Colonic mucosa (tissue), 4 donors: ENCODE data around the gene EPN2. TPM values are rescaled to one million over a fixed set of nuclear protein-coding genes. Genes with fewer than 3 reads are reported as not detected.
"Not testable (repeated sequence)": the region's sequence is repeated elsewhere in the genome, so short reads cannot be mapped to it uniquely, and the experiment has no call there.

Experiments
- DNase-seq: peaks from one replicate; pipeline ENCODE4 v3.0.0-alpha.2; 2020
- H3K27ac ChIP-seq: fragments of 200-600 bp; one replicate; pipeline ENCODE4 v1.8.0; 2021
- H3K27me3 ChIP-seq: fragments of 200-600 bp; one replicate; pipeline ENCODE4 v1.8.0; 2021
- H3K36me3 ChIP-seq: fragments of 200-600 bp; one replicate; pipeline ENCODE4 v1.8.0; 2021
- H3K4me1 ChIP-seq: fragments of 200-600 bp; one replicate; pipeline ENCODE4 v1.8.0; 2021; ENCODE audit warnings: mild to moderate bottlenecking
- H3K4me3 ChIP-seq: fragments of 200-600 bp; one replicate; pipeline ENCODE4 v1.8.0; 2021
- H3K9ac ChIP-seq, 2 donors: one replicate each; pipeline ENCODE4 v1.7.0; 2013; ENCODE audit warnings: control low read depth in 2 of 2, low read depth in 2 of 2, low read length in 2 of 2
- H3K9me3 ChIP-seq: fragments of 200-600 bp; one replicate; pipeline ENCODE4 v1.8.0; 2021
- intact Hi-C: fragments of 100-400 bp; cut with DNase I; formaldehyde crosslinking; loops from one replicate; pipeline ENCODE4 v1.14.1; 2022
- total RNA-seq, 2 donors: library from RNA; stranded (reverse); fragmentation: NEBNext Ultra II Directional in 1 of 2; extraction: Animal tissue kit (Norgen Biotek cat#: 25700) in 1 of 2; gene quantifications; one replicate each; pipeline ENCODE4 v1.2.1, GENCODE V29; 2021
- TF ChIP-seq, protein P1 (sequence below): fragments of 200-600 bp; IDR thresholded peaks from one replicate; pipeline ENCODE4 v1.8.0; 2022; ENCODE audit warnings: antibody characterized with exemption, mild to moderate bottlenecking
- donor health status: healthy.
- donor health status: DM: no; HTN: no; CAD: no.
- donor health status: DM: no; HTN: no; CAD: no.

The EPN2 gene
- total RNA-seq, 2 donors from 2014 or later = 34.7 to 36.3 TPM

GRCh38 chr17:19271780-19272357 lies 34.7 kb downstream of the EPN2 start:
- DNase-seq = no peak
- H3K36me3 ChIP-seq = no peaks in the 10 kb centered on the region
- TF ChIP-seq, protein P1, sequence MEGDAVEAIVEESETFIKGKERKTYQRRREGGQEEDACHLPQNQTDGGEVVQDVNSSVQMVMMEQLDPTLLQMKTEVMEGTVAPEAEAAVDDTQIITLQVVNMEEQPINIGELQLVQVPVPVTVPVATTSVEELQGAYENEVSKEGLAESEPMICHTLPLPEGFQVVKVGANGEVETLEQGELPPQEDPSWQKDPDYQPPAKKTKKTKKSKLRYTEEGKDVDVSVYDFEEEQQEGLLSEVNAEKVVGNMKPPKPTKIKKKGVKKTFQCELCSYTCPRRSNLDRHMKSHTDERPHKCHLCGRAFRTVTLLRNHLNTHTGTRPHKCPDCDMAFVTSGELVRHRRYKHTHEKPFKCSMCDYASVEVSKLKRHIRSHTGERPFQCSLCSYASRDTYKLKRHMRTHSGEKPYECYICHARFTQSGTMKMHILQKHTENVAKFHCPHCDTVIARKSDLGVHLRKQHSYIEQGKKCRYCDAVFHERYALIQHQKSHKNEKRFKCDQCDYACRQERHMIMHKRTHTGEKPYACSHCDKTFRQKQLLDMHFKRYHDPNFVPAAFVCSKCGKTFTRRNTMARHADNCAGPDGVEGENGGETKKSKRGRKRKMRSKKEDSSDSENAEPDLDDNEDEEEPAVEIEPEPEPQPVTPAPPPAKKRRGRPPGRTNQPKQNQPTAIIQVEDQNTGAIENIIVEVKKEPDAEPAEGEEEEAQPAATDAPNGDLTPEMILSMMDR = no peak
- H3K9me3 ChIP-seq = no peaks in the 10 kb centered on the region
- H3K4me1 ChIP-seq = peaks cover 18% of the 10 kb centered on the region
- intact Hi-C loops = no loop called here
- H3K27me3 ChIP-seq = no peaks in the 10 kb centered on the region
- H3K9ac ChIP-seq = no peak overlapping the region
- H3K4me3 ChIP-seq = no peak overlapping the region
- no peak overlapping the region for H3K27ac ChIP-seq

DNA sequence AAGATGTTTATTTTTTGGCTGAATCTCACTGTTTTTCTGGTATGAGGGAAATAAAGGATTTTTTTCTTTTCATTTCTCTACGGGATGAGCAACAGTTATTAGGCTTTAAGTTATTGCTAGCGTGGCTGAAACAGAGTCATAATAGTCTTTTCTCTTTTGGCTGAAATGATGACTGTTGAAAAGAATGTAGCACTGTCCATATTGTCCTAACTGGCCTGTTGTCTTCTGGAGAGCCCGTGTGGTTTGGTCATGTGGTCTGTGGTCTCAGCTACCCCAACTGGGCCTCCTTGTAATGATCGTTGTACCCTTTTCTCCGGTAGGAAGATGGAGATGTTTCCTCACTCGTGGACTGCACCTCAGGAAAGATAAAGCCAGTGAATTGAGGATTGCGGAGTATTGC lies 36.6 kb downstream of the EPN2 start:
- DNase-seq = no peak
- H3K9me3 ChIP-seq = no peaks in the 10 kb centered on the region
- H3K4me3 ChIP-seq = no peak overlapping the region
- no peak overlapping the region for H3K27ac ChIP-seq
- TF ChIP-seq, protein P1 = no peak
- no peaks in the 10 kb centered on the region for H3K27me3 ChIP-seq
- H3K9ac ChIP-seq = no peak overlapping the region
- no peaks in the 10 kb centered on the region for H3K36me3 ChIP-seq
- intact Hi-C loops = no loop called here
- H3K4me1 ChIP-seq = peaks cover 11% of the 10 kb centered on the region

- H3K9ac ChIP-seq = no peak overlapping the region
- TF ChIP-seq, protein P1 = no peak
- DNase-seq = no peak
- H3K36me3 ChIP-seq = no peaks in the 10 kb centered on the region
- no peak overlapping the region for H3K4me3 ChIP-seq
- H3K4me1 ChIP-seq = peaks cover 8% of the 10 kb centered on the region
- H3K27ac ChIP-seq = no peak overlapping the region
- no peaks in the 10 kb centered on the region for H3K27me3 ChIP-seq
- intact Hi-C loops = no loop called here
- H3K9me3 ChIP-seq = no peaks in the 10 kb centered on the region
These were observed 37.7 kb downstream of the EPN2 start for GRCh38 chr17:19274893-19275292.

GRCh38 chr17:19275457-19276127 lies 38.4 kb downstream of the EPN2 start:
- H3K36me3 ChIP-seq = no peaks in the 10 kb centered on the region
- TF ChIP-seq, protein P1 = no peak
- DNase-seq = no peak
- H3K9me3 ChIP-seq = no peaks in the 10 kb centered on the region
- H3K27ac ChIP-seq = no peak overlapping the region
- no peaks in the 10 kb centered on the region for H3K27me3 ChIP-seq
- peaks cover 2% of the 10 kb centered on the region for H3K4me1 ChIP-seq
- H3K9ac ChIP-seq = no peak overlapping the region
- no peak overlapping the region for H3K4me3 ChIP-seq
- intact Hi-C loops = no loop called here

- DNase-seq, H3K9ac ChIP-seq, intact Hi-C loops, H3K27me3 ChIP-seq, H3K9me3 ChIP-seq, H3K27ac ChIP-seq, H3K36me3 ChIP-seq, H3K4me1 ChIP-seq, H3K4me3 ChIP-seq: not testable (repeated sequence)
These were observed 41.1 kb downstream of the EPN2 start for GRCh38 chr17:19278284-19278683.

GRCh38 chr17:19278729-19279128 lies 41.6 kb downstream of the EPN2 start:
- H3K4me1 ChIP-seq = no peaks in the 10 kb centered on the region
- intact Hi-C loops = no loop called here
- no peak overlapping the region for H3K4me3 ChIP-seq
- no peaks in the 10 kb centered on the region for H3K27me3 ChIP-seq
- no peaks in the 10 kb centered on the region for H3K36me3 ChIP-seq
- TF ChIP-seq, protein P1 = no peak
- H3K27ac ChIP-seq = no peak overlapping the region
- H3K9ac ChIP-seq = no peak overlapping the region
- no peaks in the 10 kb centered on the region for H3K9me3 ChIP-seq
- no peak for DNase-seq
